ENCODE data around the gene PKP4. TPM values are rescaled to one million over a fixed set of nuclear protein-coding genes. Genes with fewer than 3 reads are reported as not detected.

The PKP4 gene
- total RNA-seq, 1 experiment from 2014 or later = 52.0 TPM

GRCh38 chr2:158500333-158500732 lies 43.6 kb downstream of the PKP4 start:
- H3K18ac ChIP-seq (ENCODE audit: insufficient read length, low read depth, low read length) = no peak overlapping the region
- Mint-ChIP-seq H3K4me3 (no peak overlapping the region), H3K27me3 (ENCODE audit: low read depth) (no peaks in the 10 kb centered on the region), H3K27ac (peak overlapping the region in 1 of 3 experiments; percentile 19; a peak in 3 of 7 replicates), H3K36me3 (ENCODE audit: insufficient read depth in 1 of 3, low read depth in 3 of 3) (no peaks in the 10 kb centered on the region), H3K4me1 (peaks cover 38 to 40% of the 10 kb centered on the region in 2 experiments), H3K9me3 (no peaks in the 10 kb centered on the region)
- no peaks in the 10 kb centered on the region for H3K9me3 ChIP-seq (ENCODE audit: control insufficient read depth, low read depth, low read length)
- no peak overlapping the region for H2AFZ ChIP-seq (ENCODE audit: low read length)
- WGBS (ENCODE audit: extremely low coverage, insufficient read length, low lambda C conversion rate) = no CpG with 5 or more reads among the region's 2 CpGs
- H4K20me1 ChIP-seq (ENCODE audit: control insufficient read depth, insufficient read depth, insufficient read length) = no peaks in the 10 kb centered on the region
- no peak overlapping the region for H3K4me2 ChIP-seq (ENCODE audit: insufficient read depth, insufficient read length, low read length)
- peaks cover 6% of the 10 kb centered on the region; the same call in 1 of the 2 replicates for H3K79me2 ChIP-seq (ENCODE audit: insufficient read depth, low read length)
- no peak overlapping the region for H3T11ph ChIP-seq (ENCODE audit: low read length)
- H3K79me1 ChIP-seq (ENCODE audit: insufficient read depth, low read depth, low read length, poor library complexity, severe bottlenecking) = peaks cover 4% of the 10 kb centered on the region
- no peak overlapping the region for H3K23ac ChIP-seq (ENCODE audit: insufficient read length, low read depth, low read length)
- no peak overlapping the region for H4K91ac ChIP-seq (ENCODE audit: insufficient read length, low read depth, low read length)
- TF ChIP-seq, protein P1, sequence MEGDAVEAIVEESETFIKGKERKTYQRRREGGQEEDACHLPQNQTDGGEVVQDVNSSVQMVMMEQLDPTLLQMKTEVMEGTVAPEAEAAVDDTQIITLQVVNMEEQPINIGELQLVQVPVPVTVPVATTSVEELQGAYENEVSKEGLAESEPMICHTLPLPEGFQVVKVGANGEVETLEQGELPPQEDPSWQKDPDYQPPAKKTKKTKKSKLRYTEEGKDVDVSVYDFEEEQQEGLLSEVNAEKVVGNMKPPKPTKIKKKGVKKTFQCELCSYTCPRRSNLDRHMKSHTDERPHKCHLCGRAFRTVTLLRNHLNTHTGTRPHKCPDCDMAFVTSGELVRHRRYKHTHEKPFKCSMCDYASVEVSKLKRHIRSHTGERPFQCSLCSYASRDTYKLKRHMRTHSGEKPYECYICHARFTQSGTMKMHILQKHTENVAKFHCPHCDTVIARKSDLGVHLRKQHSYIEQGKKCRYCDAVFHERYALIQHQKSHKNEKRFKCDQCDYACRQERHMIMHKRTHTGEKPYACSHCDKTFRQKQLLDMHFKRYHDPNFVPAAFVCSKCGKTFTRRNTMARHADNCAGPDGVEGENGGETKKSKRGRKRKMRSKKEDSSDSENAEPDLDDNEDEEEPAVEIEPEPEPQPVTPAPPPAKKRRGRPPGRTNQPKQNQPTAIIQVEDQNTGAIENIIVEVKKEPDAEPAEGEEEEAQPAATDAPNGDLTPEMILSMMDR (conservative IDR thresholded peaks at IDR 0.05) = no peak
- no peak overlapping the region for H3K27ac ChIP-seq (ENCODE audit: insufficient read length, low read depth, low read length)
- no peak overlapping the region for H2BK120ac ChIP-seq (ENCODE audit: low read depth, low read length, poor library complexity, severe bottlenecking)
- H4K8ac ChIP-seq (replicated peaks; ENCODE audit: insufficient read length, low read depth, low read length) = no peak overlapping the region
- no peak for DNase-seq
- H3K27me3 ChIP-seq (ENCODE audit: insufficient read depth, low read length) = no peaks in the 10 kb centered on the region
- no peak overlapping the region for H3K9ac ChIP-seq (ENCODE audit: extremely low read depth, insufficient read length, low read length)
- H3K4ac ChIP-seq (ENCODE audit: low read depth, low read length) = no peak overlapping the region
- H3K4me1 ChIP-seq (ENCODE audit: insufficient read depth, low read length) = no peaks in the 10 kb centered on the region; the same call in 1 of the 2 replicates
- no peak overlapping the region for H2BK20ac ChIP-seq (ENCODE audit: low read depth, low read length, poor library complexity, severe bottlenecking)
- no peaks in the 10 kb centered on the region for H3K23me2 ChIP-seq (ENCODE audit: insufficient read length, low read depth, low read length, poor library complexity, severe bottlenecking)
- H2BK12ac ChIP-seq (ENCODE audit: insufficient read length, low read depth, low read length) = no peak overlapping the region
- no peak overlapping the region for H3K14ac ChIP-seq (ENCODE audit: insufficient read depth, low read length)
- H2AK5ac ChIP-seq (ENCODE audit: insufficient read length, low read length) = no peak overlapping the region
- H2BK5ac ChIP-seq (ENCODE audit: insufficient read length, low read length) = no peak overlapping the region
- no peak overlapping the region for H2BK15ac ChIP-seq (ENCODE audit: low read depth, low read length)
- H3K56ac ChIP-seq (ENCODE audit: insufficient read length, low read depth, low read length) = no peak overlapping the region
- H4K5ac ChIP-seq (ENCODE audit: insufficient read length, low read depth, low read length) = no peak overlapping the region
